ENCODE results near the gene NPHP4. TPM values are rescaled to one million over a fixed set of nuclear protein-coding genes. Genes with fewer than 3 reads are reported as not detected.

NPHP4 gene
- polyA plus RNA-seq, 1 donor (not counting 4 experiments of a cell fraction or from before 2014, with no cell fraction given), result 3.7 TPM

DNA sequence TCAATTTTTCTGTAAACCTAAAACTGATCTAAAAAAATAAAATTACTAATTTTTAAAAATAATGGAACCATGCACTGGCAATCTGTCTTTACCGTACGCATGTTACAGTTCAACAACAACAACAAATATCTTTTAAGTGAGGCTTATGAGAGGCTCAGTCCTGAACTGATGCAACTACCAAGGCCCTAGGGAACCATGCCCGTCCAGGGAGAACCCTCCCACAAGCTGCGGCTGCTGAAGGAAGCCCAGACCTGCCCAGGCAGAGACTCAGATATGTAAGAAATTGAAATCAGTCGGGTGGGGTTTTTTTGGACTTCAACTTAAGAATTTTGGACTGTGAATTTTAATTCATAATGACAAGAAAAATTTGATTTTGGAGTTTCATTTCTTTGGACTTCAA lies 91.1 kb downstream of the NPHP4 start:
- peak overlapping the region; percentile 62 for H3K4me2 ChIP-seq (ENCODE audit: control insufficient read depth, extremely low read depth, insufficient read depth, low read depth, low read length)
- no peak overlapping the region for H2AFZ ChIP-seq (ENCODE audit: control insufficient read depth, low read length)
- H4K20me1 ChIP-seq (ENCODE audit: control insufficient read depth, extremely low read depth, insufficient read depth, low read length), result no peaks in the 10 kb centered on the region
- no peaks in the 10 kb centered on the region for H3K9me1 ChIP-seq (ENCODE audit: control insufficient read depth, extremely low read depth, insufficient read depth, low read length)
- H3K9me3 ChIP-seq (ENCODE audit: control insufficient read depth, low read depth, low read length), result no peaks in the 10 kb centered on the region
- peaks cover 15% of the 10 kb centered on the region for H3K4me1 ChIP-seq (ENCODE audit: control insufficient read depth, extremely low read depth, insufficient read depth, low read length)
- H3K4me3 ChIP-seq (ENCODE audit: control insufficient read depth in 2 of 3, extremely low read depth in 1 of 3, insufficient read depth in 2 of 3, low read depth in 1 of 3, low read length in 3 of 3), result no peak overlapping the region
- H3K27me3 ChIP-seq (ENCODE audit: control insufficient read depth, extremely low read depth, insufficient read depth, low read length), result no peaks in the 10 kb centered on the region
- peak overlapping the region; percentile 15 for H3K27ac ChIP-seq (ENCODE audit: control insufficient read depth, insufficient read depth, low read length)
- FAIRE-seq, result peak; percentile 90
- H3K9ac ChIP-seq (ENCODE audit: control insufficient read depth, extremely low read depth, insufficient read depth, low read length), result no peak overlapping the region
- peak; percentile 25 for DNase-seq (ENCODE audit: low read depth, low spot score)
- dilution Hi-C loops (cut with MboI; ENCODE audit: extremely low pct_ligation_motif_present, low sequenced_read_pairs), result no loop called here
- no peaks in the 10 kb centered on the region for H3K79me2 ChIP-seq (ENCODE audit: control insufficient read depth, insufficient read depth, low read length)
- H3K36me3 ChIP-seq (ENCODE audit: control insufficient read depth in 2 of 2, extremely low read depth in 1 of 2, insufficient read depth in 2 of 2, low read length in 2 of 2), result peaks cover 3% of the 10 kb centered on the region in 2 experiments
- TF ChIP-seq, protein P1, sequence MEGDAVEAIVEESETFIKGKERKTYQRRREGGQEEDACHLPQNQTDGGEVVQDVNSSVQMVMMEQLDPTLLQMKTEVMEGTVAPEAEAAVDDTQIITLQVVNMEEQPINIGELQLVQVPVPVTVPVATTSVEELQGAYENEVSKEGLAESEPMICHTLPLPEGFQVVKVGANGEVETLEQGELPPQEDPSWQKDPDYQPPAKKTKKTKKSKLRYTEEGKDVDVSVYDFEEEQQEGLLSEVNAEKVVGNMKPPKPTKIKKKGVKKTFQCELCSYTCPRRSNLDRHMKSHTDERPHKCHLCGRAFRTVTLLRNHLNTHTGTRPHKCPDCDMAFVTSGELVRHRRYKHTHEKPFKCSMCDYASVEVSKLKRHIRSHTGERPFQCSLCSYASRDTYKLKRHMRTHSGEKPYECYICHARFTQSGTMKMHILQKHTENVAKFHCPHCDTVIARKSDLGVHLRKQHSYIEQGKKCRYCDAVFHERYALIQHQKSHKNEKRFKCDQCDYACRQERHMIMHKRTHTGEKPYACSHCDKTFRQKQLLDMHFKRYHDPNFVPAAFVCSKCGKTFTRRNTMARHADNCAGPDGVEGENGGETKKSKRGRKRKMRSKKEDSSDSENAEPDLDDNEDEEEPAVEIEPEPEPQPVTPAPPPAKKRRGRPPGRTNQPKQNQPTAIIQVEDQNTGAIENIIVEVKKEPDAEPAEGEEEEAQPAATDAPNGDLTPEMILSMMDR (optimal IDR thresholded peaks at IDR 0.05 in 1 of 3, IDR thresholded peaks at IDR 0.05 in 1 of 3, conservative IDR thresholded peaks at IDR 0.05 in 1 of 3; ENCODE audit: extremely low read depth in 1 of 3, insufficient read depth in 2 of 3, low read length in 3 of 3), result no peak
- no peak for TF ChIP-seq EZH2 (IDR thresholded peaks at IDR 0.05; ENCODE audit: low read length)

DNA sequence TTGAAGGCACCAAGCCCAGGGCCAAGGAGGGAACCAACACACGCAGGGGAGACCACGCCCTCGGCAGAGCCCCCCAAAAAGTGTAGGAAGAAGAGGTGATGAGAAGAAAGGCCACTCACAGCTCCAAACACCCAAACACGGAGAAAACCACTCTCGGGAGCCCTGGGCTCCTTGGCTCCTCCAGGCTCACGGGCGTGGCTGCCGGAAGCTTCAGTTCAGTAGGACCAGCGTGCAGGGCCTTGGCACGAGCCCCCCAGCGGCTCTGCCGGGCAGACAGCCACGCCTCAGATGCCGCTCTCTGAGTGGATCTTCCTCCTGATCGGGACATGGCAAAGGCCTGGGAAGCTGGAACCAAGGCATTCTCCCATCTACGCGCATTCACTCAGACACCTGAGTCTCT lies 94.0 kb downstream of the NPHP4 start:
- no peak for FAIRE-seq
- TF ChIP-seq, protein P1 (optimal IDR thresholded peaks at IDR 0.05 in 1 of 3, IDR thresholded peaks at IDR 0.05 in 1 of 3, conservative IDR thresholded peaks at IDR 0.05 in 1 of 3; ENCODE audit: extremely low read depth in 1 of 3, insufficient read depth in 2 of 3, low read length in 3 of 3), result no peak
- TF ChIP-seq EZH2 (IDR thresholded peaks at IDR 0.05; ENCODE audit: low read length), result no peak
- Histone ChIP-seq H3K27ac (ENCODE audit: control insufficient read depth, insufficient read depth, low read length) (no peak overlapping the region), H4K20me1 (ENCODE audit: control insufficient read depth, extremely low read depth, insufficient read depth, low read length) (no peaks in the 10 kb centered on the region), H3K4me1 (ENCODE audit: control insufficient read depth, extremely low read depth, insufficient read depth, low read length) (peaks cover 15% of the 10 kb centered on the region), H3K9ac (ENCODE audit: control insufficient read depth, extremely low read depth, insufficient read depth, low read length) (no peak overlapping the region), H3K27me3 (ENCODE audit: control insufficient read depth, extremely low read depth, insufficient read depth, low read length) (no peaks in the 10 kb centered on the region), H3K4me2 (ENCODE audit: control insufficient read depth, extremely low read depth, insufficient read depth, low read depth, low read length) (no peak overlapping the region), H3K79me2 (ENCODE audit: control insufficient read depth, insufficient read depth, low read length) (no peaks in the 10 kb centered on the region), H3K9me3 (ENCODE audit: control insufficient read depth, low read depth, low read length) (no peaks in the 10 kb centered on the region), H3K36me3 (ENCODE audit: control insufficient read depth in 2 of 2, extremely low read depth in 1 of 2, insufficient read depth in 2 of 2, low read length in 2 of 2) (peaks cover 0 to 1% of the 10 kb centered on the region in 2 experiments), H3K4me3 (ENCODE audit: control insufficient read depth in 2 of 3, extremely low read depth in 1 of 3, insufficient read depth in 2 of 3, low read depth in 1 of 3, low read length in 3 of 3) (no peak overlapping the region), H3K9me1 (ENCODE audit: control insufficient read depth, extremely low read depth, insufficient read depth, low read length) (no peaks in the 10 kb centered on the region), H2AFZ (ENCODE audit: control insufficient read depth, low read length) (no peak overlapping the region)
- dilution Hi-C loops (cut with MboI; ENCODE audit: extremely low pct_ligation_motif_present, low sequenced_read_pairs), result no loop called here
- no peak for DNase-seq (ENCODE audit: low read depth, low spot score)
